GM18502 (cell line): ENCODE results near the gene MZT2A.
"Not testable (repeated sequence)": the region's sequence is repeated elsewhere in the genome, so short reads cannot be mapped to it uniquely, and the experiment has no call there.

Source experiments
- ATAC-seq: cut with Tn5 transposase; IDR thresholded peaks from one replicate; pipeline ENCODE4 v1.9.1; 2021; ENCODE audit warnings: mild to moderate bottlenecking; ENCODE audit not compliant: unreplicated experiment, poor library complexity

The MZT2A gene

GRCh38 chr2:131493199-131493968 lies 1.2 kb upstream of the MZT2A start:
- peak; percentile 32 for ATAC-seq

GRCh38 chr2:131492418-131493198 lies 411 bp upstream of the MZT2A start:
- peak; percentile 72 for ATAC-seq

- ATAC-seq: not testable (repeated sequence)
Observed at GRCh38 chr2:131491469-131491836, 744 bp downstream of the MZT2A start.

- not testable (repeated sequence) for ATAC-seq
Observed at GRCh38 chr2:131490616-131491468, 1.4 kb downstream of the MZT2A start.

- ATAC-seq: no peak
Observed at GRCh38 chr2:131488306-131489205, 3.6 kb downstream of the MZT2A start.

- not testable (repeated sequence) for ATAC-seq
Observed at GRCh38 chr2:131486201-131486902, 5.8 kb downstream of the MZT2A start.

GRCh38 chr2:131484906-131485460 lies 7.2 kb downstream of the MZT2A start:
- ATAC-seq: not testable (repeated sequence)

- ATAC-seq: not testable (repeated sequence)
Observed at GRCh38 chr2:131483981-131484820, 8.0 kb downstream of the MZT2A start.

GRCh38 chr2:131482506-131483155 lies 9.6 kb downstream of the MZT2A start:
- not testable (repeated sequence) for ATAC-seq

GRCh38 chr2:131480351-131480750 lies 11.8 kb downstream of the MZT2A start:
- ATAC-seq: not testable (repeated sequence)

GRCh38 chr2:131478850-131479461 lies 13.2 kb downstream of the MZT2A start:
- ATAC-seq: not testable (repeated sequence)

- not testable (repeated sequence) for ATAC-seq
Observed at GRCh38 chr2:131478074-131478849, 13.9 kb downstream of the MZT2A start.

GRCh38 chr2:131477227-131477626 lies 15.0 kb downstream of the MZT2A start:
- ATAC-seq: not testable (repeated sequence)

GRCh38 chr2:131476363-131476762 lies 15.8 kb downstream of the MZT2A start:
- not testable (repeated sequence) for ATAC-seq

- ATAC-seq: no peak
Observed at GRCh38 chr2:131475831-131476230, 16.4 kb downstream of the MZT2A start, which contains the start of gene TUBA3D. Gene TUBA3D, plus strand, starts transcription at chr2:131476119. Its CDS starts 81 bp downstream, at chr2:131476200.

GRCh38 chr2:131473266-131473665 lies 18.9 kb downstream of the MZT2A start:
- not testable (repeated sequence) for ATAC-seq
